Activated CD4-positive, CD25-positive, alpha-beta regulatory T cell treated with anti-CD3 and anti-CD28 coated beads, Interleukin-2, amount 50 U/mL, for 72 hours (primary cell): ENCODE results near the gene C9orf85.
A peak's percentile ranks its signal among the peaks of the same experiment; 100 is the strongest.

Source experiments
- DNase-seq: peaks from one replicate; pipeline ENCODE4 v3.0.0; 2021

C9orf85 gene

DNA sequence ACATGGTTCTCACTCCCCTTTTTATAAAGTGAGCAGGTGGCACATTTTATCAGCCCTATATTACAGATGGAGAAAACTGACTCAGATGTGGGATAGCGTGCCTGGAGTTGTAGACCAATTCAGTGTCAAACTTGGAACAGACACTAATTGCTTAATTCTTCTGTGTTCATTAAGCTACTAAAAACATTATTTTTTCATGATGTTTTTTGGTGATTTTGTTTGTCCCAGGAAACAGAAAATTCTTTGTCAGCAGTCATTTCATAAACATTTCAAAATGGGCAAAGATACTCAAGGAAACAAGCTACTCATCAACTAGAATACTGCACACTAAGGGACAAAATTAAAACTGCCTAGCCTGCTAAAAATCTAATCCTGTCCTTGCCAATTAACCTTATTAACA, 2.6 kb upstream of the C9orf85 start:
- no peak for DNase-seq

DNA sequence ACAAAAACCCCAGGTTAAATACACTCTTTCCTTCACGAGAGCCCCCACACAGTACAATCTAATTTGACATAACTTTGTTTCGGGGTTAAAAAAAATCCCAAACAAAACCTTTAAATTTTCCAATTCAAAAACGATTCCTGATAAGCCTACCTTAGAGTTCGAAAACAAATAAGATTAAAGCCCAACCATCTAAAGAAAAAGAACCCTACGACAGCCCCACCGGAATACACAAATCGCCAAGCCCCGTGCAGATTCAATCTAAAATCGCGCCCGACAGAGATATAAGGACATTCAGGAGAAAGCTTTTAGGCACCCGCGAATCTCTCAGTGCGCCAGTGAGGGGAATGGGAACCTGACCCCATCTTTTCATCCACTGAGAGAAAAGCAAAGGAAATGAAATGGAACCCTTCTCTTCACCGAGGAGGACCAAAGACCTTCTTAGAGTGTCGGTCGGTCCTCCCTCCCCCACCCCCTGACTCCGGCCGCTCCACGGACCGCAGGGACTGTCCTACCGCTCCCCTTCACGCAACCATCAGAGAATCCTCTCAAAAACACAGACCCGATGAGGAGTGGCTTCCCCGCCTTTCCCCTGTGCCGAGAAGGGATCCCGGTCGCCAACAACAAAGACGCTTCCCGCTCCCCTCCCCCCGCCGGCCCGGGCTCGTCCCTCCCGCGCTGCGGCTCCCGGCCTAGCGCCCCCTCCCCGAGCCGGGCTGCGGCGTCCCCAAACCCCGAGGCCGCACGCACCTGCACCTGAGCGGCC, 1.4 kb upstream of the C9orf85 start:
- DNase-seq = peak; percentile 54

DNA sequence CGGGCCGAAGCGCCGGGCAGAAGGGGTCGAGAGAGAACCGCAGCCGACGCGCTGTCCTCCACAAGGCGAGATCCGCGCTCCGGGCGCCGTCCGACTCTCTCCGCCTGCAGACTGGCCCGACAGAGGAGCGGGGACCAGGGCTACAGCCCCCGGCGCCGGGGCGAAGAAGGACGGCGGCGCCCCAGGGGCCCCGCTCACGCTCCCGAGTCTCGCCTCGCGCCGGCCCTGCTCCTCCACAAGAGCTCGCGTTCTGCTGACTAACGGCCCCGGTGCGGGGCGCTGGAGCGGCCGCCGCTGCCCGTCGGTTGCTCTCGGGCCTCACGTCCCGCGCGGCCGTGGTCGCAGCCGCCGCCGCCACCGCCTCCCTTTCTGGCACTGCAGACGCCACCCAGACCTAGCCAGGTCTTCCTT, 784 bp upstream of the C9orf85 start:
- DNase-seq = no peak

DNA sequence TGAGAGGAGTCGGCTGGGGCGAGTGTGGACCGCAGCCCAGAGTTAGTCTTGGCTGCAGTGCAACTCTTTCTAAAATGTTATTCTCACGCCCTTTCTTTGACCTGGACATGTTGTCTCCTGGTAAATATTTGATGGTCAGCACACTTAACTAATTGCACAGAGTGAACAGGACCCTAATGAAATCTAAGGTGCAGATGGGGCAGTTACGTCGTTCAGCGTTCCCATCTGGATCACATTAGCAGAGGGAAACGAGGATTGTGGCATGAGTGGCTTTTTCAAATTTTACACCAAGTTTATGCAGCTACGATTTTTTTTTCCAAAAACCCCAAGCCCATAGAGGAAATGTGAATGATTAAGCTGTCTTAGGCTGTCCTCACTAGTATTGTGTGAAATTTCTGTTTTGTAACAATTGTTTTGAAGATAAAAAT, 483 bp downstream of the C9orf85 start:
- no peak for DNase-seq

DNA sequence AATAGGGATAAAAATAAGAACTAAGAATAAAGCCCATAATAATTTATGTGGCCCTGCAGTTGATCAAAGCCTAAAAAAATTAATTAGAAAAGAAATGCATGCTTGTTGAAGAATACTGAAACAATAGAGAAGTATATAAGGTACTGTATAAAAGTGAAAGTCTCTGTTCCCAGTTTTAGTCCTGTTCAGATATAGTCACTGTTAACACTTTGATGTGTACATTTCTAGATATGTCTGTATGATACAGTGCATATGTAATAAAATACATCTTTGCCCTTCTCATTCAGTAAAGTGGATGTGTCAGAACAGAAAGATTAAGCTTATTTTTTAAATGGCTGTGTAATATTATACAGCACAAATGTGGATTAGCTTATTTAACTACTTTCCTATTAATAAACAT, 4.1 kb downstream of the C9orf85 start:
- no peak for DNase-seq

DNA sequence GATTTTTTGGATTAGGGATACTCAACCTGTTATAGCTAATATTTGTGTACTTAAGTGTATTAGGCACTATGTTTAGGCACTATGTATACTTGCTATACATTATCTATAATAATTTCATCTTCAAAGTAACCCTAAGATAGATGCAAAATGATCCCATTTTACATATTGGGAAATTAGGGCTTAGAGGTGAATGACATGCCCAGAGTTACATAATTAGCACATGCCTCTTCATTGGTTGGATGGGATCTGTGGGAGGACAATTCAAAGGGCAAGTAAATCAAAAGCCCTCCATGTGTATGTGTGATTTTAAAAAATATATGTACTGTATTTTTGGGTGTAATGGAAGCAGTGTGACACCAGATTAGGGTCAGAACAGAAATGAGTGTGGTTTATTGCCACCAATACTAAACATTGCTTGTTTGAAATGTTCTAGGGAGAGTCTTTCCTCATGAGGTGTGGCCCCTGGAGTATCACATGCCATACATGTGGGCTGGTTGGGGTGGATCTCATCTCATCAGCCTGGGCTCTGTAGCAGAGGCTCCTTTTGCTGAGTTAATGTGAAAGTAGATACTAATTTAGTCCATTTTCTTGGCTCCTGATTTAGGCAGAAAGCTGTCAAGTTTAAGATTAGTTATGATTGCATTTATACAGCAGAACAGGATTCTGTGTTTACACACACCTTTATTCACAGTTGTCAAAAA, 5.5 kb downstream of the C9orf85 start:
- no peak for DNase-seq

GRCh38 chr9:71918419-71918818, 7.0 kb downstream of the C9orf85 start:
- DNase-seq = no peak

- DNase-seq = no peak
Observed at GRCh38 chr9:71920456-71921189, 9.2 kb downstream of the C9orf85 start.

DNA sequence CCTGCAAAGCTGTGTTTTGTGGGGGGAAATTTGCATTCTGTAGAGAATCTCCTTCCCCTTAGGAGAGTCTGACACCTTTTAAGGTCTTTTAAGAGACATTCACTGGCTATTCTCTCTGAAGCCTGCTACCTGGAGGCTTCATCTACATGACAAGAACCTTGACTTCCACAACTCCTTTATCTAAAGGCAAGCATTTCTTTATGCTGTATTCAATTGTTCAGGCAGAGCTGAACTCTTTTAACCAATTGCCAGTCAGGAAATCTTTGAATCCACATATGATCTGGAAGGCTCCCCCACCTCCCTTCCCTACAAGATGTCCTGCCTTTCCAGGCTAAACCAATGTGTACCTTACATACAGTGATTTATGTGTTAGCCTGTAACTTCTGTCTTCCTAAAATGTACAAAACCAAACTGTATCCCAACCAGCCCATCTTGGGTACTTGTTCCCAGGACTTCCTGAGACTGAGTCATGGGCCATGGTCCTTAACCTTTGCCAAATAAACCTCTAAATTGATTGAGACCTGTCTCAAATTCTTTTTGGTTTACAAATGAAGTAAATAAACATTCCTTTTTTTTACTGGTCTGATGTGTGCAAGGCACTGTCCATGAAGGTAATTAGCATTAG, 9.9 kb downstream of the C9orf85 start:
- no peak for DNase-seq

DNA sequence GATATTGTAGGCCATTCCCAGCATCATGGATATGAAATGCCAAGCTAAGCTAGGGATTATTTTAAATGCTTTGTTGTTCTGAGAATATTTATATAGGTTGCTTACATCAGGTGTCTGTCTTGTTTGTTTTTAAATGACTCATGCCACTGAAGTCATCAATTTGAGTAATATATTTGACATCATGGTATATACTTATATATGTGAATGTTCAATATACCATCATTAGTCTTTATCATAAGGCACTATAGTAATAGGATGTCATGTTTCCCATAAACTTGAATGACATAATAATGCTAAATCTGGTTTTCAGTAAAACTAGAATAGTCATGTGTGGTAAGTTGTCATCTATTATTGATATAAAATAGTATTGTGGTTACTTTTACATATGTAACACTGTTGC, 13.1 kb downstream of the C9orf85 start:
- no peak for DNase-seq

GRCh38 chr9:71925834-71926233, 14.4 kb downstream of the C9orf85 start:
- DNase-seq = no peak

DNA sequence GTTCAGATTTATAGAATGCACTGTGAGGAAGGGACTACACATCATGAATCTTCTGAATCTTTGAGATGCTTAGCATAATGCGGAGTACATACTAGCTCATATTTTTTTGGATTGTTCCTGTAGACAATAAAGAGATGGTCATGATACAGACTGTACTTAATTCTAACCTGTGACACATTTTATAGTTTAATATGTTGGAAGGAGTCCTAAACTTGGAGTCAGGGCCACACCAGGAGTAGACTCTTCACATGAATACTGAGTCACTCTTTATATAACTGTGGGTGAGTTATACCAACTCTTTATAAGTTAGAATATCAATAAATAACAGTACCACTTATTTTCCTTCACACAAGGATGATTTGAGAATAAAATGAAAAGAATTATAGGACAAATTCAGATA, 16.9 kb downstream of the C9orf85 start:
- no peak for DNase-seq

- DNase-seq = no peak
Observed at GRCh38 chr9:71928806-71929205, 17.4 kb downstream of the C9orf85 start.

- no peak for DNase-seq
Observed at GRCh38 chr9:71929223-71929622, 17.8 kb downstream of the C9orf85 start.

DNA sequence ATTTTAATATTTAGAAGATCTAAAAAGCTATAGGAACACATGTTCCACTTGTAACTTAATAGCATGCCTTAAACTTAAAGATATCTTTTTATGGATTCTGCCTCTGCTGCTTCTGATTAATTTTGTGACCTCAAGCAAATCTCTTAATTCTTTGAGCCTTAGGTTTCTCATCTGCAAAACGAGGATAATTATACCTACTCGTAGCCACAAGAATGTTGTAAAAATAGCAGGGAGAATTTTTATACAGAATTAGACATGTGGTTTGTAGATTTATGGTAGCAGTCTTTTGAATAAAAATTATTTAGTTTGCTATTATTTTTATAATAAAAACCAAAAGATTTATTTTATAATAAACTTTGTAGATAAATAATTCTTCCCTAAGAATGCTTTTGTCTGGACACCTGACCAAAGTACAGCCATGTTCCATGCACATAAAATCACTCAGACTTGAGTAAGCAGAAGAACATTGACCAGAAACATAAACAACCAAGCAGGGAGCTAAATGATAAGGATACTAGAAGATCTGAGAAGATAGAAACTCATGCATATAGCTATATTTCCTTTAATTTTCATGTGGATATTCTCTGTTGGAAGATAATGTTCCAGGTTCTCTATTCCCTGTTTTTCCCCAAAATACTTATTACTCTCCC, 18.5 kb downstream of the C9orf85 start:
- no peak for DNase-seq

DNA sequence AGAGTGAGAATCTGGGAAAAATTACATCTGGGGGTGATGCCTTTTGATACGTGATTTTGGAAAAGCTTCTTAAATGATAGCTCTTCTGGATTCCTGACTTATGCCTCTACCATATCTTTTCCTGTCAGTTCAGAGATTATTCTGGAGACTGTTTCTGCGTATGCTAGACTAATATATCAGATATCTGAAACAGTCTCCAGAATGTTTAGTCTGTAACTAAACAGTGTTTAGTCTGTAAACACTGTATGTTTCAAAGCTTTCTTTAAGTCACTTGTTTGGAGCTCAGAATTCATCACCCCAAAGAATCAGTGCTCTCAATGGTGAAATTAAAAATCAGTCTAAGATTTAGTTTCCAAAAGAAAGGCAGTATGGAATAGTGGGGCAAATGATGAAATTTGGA, 19.7 kb downstream of the C9orf85 start:
- no peak for DNase-seq

GRCh38 chr9:71936066-71936465, 24.6 kb downstream of the C9orf85 start:
- DNase-seq = no peak

- no peak for DNase-seq
Observed at GRCh38 chr9:71937070-71937625, 25.7 kb downstream of the C9orf85 start.

- DNase-seq = no peak
Observed at GRCh38 chr9:71937898-71938297, 26.5 kb downstream of the C9orf85 start.

- DNase-seq = no peak
Observed at GRCh38 chr9:71941060-71941568, 29.7 kb downstream of the C9orf85 start.

GRCh38 chr9:71941998-71942567, 30.6 kb downstream of the C9orf85 start:
- DNase-seq = no peak
